MV-4-11 (cell line): ENCODE results near the gene LYPD4.
A peak's percentile ranks its signal among the peaks of the same experiment; 100 is the strongest.

Source experiments
- DNase-seq: peaks from one replicate; lab custom pipeline; 2025; lab: John Stamatoyannopoulos, UW

Gene LYPD4

DNA sequence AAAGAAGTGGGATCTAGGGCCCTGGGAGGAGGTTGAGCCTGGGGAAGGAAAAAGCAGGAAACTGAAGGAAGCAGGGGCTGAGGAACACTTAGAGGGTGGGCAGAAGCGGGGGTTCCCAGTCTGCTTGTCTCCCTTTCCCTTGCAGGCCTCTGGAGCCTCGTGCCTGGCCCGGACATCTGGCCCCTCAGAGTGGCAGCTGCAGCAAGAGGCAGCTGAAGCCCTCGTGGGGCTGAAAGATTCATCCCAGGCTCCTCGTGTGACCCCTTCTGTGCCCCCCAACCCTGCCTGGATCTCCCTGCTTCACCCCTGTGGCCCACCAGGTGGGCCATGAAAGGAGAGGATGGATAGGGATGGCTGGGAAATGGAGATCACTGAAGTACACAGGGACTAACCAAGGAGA lies 5.9 kb upstream of the LYPD4 start:
- no peak for DNase-seq

DNA sequence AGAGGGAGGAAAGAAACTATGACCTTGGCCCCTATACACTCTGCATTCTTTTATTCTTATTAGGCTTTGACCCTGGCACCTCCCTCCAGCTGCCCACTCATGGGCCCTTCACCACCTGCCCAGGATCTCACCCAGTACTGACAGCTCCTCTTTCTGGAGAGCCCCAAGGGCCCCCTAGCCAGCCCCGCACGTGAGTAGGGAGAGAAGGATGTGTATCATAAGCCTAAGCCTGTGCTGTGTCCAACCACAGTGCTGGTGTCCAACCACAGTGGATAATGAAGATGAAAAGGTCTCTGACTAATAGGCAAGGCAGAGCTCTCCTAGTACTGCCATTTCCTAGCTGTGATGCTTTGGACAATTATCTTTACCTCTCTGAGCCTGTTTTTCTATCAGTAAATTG lies 4.6 kb upstream of the LYPD4 start:
- no peak for DNase-seq

DNA sequence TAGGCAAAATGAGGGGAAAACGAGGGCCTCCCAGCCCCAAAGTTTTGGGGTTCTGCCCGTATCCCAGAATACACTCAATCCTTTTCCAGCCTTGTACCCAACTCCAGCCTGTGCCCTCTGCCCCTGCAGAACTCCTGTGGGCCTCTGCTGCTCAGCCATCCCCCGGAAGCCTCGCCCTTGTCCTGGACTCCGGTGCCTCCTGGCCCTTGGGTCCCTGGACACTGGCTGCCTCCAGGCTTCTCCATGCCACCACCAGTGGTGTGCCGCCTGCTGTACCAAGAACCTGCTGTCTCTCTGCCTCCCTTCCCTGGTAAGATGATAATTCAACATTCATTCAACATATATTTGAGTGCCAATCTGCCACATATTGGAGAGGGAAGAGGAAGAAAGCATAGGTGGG lies 4.2 kb upstream of the LYPD4 start:
- DNase-seq = no peak

DNA sequence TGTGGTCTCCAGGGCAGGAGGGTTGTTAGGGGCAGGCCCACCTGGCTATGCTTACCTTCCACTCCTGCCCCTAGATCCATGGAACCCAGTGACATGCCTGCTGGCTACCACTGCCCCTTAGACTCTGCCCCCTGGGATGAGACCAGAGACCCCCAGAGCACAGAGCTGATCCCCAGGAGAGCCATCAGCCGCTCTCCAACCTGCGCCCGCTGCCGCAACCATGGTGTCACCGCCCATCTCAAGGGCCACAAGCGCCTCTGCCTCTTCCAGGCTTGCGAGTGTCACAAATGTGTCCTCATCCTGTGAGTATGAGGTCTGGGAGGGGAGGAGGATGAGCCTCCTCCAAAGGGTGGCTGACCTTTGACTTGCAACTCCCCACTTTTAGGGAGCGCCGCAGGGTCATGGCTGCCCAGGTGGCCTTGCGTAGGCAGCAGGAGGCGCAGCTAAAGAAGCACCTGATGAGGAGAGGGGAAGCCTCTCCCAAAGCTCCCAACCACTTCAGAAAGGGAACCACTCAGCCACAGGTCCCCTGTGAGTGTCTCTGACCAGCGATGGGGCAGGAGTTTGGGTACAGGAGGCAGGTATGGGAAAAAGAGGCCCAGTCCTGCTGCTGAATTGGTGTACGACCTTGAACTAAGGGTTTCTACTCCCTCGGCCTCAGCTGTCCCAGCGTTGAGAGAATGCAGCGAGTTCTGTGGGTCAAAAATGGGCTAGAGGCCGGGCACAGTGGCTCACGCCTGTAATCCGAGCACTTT lies 3.0 kb upstream of the LYPD4 start:
- no peak for DNase-seq

DNA sequence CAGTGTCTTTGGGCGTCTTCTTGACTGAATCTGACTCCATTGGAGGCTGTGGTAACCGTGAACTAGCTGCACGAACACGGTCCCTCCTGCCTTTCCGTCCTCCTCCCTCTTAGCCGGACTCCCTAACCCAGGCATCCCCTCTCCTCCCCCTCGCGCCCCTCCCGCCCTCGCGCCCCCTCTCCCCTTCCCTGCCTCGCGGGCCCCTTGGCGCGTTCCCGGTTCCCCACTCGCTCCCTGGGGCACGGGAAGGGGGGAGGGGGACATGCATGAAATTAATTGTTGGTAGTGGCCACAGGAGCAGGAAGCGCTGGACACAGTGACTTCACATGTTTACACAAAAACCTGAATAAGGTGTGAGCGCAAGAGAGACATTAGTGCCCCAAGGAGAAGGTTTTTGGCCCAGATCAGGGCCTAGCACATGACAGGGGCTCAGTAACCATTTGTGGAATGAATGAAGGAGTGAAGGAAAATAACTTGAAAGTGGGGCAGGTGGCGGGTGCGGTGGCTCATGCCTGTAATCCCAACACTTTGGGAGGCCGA lies 638 bp upstream of the LYPD4 start:
- DNase-seq = no peak

DNA sequence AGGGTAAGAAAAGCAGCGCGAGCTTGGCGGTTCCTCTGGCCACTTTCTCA lies 343 bp upstream of the LYPD4 start, which contains the start of gene DMRTC2:
Gene DMRTC2, plus strand, starts transcription at position 42 of the 50 bp plus-strand sequence. CDS start 2,387 bp downstream, outside the sequence.
- DNase-seq = no peak

DNA sequence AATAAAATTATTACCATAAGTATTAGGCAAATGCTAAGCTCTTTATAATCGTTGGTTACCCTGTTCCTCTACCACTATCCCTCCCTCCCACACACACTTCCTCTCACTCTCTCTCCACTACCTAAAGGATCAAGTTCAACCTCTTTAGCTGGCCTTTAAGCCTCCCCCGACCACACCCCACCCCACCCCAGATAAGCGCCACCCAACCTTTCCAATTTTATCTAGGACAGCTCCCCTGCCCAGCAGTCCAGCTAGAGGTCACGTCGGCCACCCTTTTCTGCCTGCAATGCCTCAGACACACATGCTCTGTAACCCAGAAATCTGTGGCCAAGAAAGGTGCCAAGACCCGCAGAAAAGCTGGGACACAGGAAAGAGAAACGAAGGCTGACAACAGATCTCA lies 1.1 kb downstream of the LYPD4 start:
- DNase-seq = peak; percentile 28

DNA sequence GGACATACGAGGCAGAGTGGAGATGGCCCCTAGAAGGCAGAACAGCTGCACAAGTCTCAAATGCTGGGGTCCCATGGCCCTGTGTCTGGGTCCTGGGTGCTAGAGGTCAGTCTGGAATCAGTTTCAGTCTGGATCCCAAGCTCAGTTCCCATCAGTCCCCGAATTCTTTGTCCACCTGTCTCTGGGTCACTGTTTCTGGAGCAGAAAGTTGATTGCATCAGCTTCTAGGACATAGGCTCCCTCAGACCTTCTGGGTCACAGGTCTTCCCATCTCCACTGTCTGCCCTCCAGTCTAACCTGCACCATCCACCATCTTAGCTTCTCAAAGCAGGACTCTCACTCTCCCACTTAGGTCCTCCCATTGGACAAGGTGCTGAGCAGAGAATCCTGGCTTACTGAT lies 5.3 kb downstream of the LYPD4 start:
- no peak for DNase-seq

DNA sequence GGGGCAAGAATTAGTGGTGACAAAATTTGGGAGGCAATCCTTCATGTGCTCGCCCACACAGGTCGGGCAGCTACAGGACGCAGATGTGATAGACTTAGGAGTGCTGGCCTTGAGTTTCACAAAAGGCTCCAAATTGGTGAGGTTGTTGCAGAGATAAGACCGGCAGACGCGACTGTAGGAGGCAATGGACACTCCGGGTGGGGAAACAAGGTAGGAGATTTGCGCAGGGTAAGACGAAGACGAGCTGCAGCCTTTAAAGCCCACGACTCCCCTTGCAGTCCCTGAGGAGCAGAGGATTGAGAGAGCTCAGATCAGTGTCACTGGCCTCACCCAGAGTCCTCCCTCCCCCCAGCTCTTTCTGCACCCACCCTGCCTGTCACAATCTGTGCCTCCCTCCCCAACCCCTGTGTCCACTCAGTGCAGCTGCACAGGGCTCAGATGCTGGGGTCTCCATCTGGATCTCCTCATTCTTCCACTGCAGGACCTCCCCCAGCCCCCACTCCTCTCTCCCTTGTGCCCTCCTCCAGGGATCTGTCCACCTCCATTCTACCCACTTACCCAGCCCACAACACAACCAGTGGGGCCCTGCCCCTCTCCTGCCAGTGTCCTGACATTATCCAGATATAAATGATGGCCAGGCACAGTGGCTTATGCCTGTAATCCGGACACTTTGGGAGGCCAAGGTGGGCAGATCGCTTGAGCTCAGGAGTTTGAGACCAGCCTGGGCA lies 6.3 kb downstream of the LYPD4 start:
- no peak for DNase-seq

DNA sequence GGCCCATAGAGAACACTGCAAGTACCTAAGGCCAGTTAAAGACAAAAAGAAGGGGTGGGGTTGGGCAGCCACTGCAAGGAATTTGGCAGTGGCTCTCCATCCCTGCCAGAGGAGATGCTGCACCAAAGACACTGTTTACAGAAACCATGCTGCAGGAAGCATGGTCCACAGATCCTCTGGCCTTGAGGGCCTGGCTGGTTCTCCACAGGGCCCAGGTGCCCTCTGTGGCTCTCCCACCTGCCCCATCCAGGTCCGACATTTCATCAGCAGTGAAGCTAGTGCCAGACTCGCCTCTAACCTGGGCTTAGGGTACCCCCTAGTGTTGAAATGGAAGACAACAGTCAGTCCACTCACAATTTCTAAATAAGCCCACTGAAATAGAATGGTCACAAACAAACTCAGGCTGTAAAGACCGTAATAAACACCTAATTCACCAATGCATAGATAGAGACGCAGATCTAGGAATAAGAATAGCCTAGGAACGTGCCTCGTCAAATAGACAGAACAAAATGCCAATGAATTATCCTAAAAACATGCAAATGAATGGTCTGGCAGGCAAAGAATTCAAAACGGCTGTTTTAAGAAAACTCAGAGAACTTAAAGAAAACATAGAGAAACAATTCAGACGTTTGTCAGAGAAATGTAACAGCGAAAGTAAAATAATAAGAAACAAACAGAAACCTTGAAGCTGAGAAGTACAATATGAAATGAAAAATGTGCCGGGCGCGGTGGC lies 23.3 kb downstream of the LYPD4 start:
- DNase-seq = peak; percentile 65

DNA sequence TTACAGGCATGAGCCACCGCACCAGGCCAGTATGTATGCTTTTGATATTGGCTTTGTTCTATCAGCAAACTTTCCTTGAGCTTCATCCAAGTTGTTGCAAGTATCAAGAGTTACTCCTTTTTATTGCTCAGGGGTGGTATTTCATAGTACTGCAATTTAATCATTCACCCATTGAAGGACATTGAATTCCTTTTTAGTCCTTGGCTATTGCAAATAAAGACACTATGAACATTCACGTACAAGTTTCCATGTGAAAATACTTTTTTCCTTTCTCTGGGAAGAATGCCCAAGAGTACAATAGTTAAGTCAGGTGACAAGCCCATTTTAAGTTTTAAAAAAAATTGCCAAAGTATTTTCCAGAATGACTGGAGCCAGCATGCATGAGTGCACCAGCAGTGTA lies 27.7 kb downstream of the LYPD4 start:
- no peak for DNase-seq

DNA sequence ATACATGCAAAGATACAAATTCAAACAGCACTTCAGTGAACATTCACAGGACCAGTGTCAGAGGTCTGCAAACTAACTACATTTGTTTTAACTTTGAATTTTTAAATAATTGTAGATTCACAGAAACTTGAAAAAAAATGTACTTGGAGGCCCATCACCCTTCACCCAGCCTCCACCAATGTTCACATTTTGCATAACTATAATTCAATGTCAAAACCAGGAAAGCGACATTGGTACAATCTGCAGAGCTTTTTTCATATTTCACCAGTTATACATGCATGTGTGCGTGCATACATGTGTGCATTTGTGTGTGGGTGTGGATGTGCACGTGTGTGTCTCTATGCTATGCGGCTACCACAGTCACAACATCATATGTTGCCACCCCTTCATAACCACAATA lies 29.2 kb downstream of the LYPD4 start:
- no peak for DNase-seq

DNA sequence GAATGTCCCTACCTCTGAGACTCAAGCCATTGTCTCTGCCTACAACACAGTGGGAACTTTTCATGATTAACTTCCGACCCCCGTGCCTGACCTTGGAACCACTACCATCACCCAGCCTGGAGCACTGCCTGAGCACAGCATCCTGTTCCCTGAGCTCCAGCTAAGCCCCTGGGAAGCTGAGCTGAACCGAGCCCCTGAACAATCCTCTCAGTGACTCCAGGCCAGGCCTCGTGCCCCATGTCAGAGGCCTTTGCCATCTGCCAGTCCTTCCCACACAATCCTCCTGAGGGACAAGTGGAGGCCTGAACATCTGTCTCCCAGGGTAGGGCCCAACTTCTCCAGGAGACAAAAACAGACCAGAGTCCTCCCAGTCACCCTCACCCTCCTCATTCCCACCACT lies 30.6 kb downstream of the LYPD4 start:
- no peak for DNase-seq

DNA sequence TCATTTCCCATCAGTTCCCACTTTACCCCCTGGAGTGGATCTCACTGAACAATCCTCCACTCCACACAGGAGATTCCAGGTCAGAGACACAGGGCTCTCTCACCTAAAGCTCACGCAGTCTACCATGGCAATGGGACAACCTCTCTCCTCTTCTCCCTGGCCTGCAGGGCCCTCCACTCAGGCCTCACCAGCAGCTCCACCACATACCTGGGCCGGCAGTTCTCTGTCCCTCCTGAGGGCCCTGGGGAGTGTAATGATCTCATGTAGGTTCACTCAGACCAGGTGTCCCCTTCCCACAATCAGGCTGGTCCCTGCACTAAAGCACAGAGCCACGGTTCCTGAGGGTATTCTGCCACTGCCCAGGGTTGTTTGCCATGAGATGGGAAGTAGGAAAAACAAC lies 32.5 kb downstream of the LYPD4 start:
- DNase-seq = no peak

DNA sequence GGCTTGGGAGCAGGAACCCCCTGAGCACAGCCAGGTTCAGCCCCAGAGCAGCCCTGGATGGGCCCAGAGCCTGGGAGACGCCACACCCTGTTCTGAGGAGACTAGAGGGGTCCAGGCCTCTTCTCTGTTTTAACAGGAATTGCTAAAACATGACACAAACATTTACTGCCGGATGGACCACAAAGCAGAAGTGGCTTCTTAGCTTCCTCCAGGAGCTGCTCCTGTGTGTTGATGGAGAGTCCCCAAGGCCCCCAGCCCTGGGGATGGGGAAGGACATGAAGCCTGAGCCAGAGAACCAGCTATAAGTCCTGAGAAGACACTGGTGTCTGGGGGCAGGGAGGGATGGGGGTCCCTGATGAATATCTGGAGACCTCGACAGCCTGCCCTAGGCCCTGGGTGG lies 33.4 kb downstream of the LYPD4 start:
- peak; percentile 99 for DNase-seq

DNA sequence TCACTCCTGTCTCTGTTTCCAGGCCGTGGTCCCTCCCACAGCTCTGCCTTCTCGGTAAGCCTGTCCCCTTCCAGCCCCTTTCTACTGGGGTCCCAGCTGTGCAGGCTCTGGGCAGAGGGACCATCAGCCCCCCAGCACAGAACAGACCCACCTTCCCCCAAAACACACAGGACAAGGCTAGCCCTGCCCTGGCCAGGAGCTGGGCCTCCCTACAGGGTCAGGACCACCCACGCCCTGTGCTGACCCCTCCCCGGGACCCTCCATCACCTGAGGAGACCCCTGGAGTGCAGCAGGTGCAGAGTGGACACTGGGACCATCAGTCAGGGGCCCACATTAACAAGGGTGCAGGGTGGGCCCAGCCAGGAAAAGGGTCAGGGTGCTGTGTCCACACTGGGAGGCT lies 34.2 kb downstream of the LYPD4 start:
- no peak for DNase-seq

DNA sequence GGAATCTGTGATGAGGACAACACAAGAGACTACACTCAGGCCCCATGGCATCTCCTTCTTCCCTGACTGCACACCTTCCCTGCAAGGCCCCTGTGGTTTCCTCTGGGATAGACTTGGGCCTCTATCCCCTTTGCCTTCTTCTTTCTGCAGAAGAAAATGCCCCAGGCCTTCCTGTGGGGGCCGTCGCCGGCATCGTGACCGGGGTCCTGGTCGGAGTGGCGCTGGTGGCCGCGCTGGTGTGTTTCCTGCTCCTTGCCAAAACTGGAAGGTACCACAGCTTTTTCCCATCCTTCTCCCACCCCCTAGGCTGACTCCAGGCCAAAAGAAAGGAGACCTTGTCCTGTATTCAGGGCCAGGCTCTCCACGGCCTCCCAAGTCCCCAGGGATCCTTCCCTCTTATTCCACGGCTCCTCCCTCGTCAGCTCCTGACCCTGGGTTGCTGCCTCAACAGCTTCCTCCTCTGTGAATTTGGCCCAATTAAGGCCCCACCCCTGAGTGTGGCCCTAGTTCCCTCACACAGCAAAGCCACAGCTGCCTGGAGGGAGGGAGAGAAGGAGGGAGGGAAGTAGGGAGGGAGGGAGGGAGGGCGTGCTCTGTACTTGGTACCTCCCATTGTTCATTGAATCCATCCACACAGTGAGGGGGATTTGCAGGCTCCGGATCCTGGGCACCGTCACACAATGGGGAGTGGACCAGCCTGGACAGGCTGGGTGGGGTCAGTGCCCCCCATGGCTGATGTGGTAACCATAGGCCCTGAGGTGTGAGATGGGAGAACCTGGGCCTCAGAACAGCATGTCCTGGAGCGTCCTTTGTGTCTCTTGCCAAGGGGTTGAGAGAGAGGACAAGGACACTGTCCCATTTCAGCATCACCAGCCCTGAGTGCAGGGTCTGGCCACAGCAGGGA lies 35.6 kb downstream of the LYPD4 start:
- DNase-seq = peak; percentile 93

DNA sequence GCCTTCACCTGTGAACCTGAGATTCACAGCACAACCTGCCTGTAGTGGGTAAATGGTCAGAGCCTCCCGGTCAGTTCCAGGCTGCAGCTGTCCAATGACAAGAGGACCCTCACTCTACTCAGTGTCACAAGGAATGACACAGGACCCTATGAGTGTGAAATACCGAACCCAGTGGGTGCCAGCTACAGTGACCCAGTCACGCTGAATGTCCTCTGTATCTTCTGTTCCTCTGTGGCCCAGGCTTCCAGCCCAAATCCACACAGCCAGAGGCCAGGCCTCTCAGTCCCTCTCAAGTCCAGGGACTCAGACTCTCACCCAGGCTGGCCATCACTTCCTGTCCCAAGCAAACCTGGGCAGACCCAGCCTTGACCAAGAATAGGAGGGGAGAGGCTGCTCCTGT lies 37.3 kb downstream of the LYPD4 start:
- DNase-seq = no peak

DNA sequence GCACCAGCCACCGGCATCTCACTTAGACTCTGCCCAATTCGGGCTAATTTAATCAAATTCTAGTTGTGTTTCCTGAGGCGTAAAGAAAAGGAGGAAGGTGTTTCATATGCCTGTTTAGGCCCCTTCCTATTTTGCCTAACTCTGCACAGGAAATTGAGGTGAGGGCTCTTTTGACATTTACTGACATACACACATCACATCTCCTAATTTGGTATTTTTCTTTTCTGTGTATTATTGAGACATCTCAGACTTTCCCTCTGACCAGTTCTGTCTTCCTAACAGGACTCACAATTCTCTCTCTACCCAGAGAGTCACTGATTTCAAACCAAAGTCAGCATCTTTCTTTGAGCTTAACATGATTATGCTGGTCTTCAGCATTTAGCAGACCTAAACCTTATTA lies 40.1 kb downstream of the LYPD4 start:
- no peak for DNase-seq

DNA sequence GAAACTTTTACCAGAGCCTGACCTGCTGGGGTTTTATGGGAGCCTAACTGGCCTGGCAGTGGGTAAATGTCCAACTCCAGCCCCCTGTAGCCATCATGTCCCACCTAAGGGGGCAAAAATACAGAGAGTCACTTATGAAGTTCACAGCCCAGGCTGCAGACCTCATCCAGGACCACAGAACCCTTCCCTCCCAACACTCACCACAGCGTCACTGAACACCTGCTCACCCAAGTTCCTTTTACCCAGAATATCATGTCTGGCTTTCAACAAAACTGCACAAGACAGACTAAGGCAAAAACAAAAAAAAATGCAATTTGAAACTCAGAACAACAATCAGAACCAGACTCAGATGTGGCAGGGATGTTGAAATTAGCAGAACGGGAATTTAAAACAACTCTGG lies 41.7 kb downstream of the LYPD4 start:
- no peak for DNase-seq

DNA sequence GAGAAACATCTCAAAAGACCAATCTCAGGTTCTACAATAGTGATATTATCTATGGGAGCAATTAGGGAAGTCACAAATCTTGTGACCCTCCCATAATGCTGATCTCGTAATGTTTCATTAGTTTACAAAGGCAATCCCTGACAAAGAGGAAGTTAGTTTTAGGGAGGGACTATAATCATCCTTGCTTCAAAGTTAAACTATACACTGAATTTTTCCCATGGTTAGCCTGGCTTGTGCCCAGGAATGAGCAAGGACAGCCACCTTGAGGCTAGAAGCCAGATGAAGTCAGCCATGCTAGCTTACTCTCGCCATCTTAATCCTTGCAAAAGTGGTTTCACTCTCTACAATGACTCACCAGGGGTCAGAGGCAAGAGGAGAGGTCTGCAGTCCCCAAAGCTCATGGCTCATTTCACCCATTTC lies 42.7 kb downstream of the LYPD4 start:
- peak; percentile 92 for DNase-seq

DNA sequence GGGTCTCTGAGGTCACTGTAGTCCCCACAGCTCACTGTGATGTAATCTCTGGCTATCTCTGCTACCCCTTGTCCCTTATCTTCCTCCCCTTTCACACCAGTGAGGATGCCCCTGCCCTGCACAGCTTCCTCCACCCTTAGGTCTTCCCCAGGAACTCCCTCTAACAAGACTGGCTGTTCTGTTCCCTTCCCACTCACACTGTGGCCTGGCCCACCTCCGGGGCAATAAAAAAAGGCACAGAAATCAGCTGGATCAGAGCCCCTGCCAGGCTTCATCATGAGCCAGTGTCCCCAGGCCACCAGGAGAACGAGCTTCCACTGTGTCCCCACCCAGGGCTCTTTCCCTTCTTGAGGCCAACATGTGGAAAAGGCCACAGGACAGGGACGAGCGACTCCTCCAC lies 43.5 kb downstream of the LYPD4 start:
- DNase-seq = no peak
